ENCODE data around the gene ANO10. TPM values are rescaled to one million over a fixed set of nuclear protein-coding genes. Genes with fewer than 3 reads are reported as not detected.
"Not testable (repeated sequence)": the region's sequence is repeated elsewhere in the genome, so short reads cannot be mapped to it uniquely, and the experiment has no call there.

Gene ANO10
- total and polyA plus RNA-seq, 2 donors (not counting 3 experiments of a cell fraction or from before 2014, with no cell fraction given): 28.4 to 45.8 TPM

DNA sequence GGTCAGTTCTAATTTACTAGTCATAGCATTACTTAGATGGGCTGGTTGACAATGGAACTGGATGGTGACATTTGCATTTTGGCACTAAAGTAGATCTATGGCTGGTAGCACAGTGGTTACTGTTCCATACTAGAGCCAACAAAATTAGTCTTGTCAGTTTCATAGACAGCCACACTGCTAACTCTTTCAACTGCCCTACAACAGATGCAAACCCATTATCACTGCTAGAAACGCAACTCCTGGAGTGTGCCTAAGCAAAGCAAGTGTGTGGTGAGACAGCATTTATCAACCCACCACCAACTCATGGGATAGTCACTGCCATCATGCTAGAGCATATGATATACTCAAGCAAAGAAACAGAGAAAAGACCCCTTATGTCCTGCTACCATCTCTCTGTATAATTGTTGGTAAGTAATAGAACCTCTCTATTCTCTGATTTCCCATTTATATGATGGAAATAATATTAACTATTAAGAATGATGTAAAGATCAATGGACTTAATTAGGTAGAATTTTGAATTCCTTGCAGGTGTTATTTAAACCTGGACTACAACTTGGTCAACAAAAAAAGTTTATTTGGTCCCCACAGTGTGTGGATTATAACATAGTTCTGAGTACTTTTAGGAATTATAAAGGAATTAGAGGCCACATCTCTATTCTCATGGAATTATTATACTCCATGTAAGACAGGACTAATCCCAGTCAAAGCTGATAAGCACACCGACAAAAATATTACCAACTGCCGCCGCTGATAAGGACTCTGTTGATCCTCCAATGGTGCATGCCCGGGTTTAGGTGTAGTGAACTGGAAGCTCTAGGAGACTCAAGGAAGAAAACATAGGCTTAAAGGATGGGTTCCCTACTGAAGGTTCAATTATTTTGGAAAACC is 49.1 kb upstream of the ANO10 start:
- H2AFZ ChIP-seq (ENCODE audit: low read depth, low read length): no peak overlapping the region
- TF ChIP-seq, protein P1, sequence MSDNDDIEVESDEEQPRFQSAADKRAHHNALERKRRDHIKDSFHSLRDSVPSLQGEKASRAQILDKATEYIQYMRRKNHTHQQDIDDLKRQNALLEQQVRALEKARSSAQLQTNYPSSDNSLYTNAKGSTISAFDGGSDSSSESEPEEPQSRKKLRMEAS (IDR thresholded peaks at IDR 0.05; ENCODE audit: insufficient read depth, insufficient read length): no peak
- TF ChIP-seq EZH2 (IDR thresholded peaks at IDR 0.05; ENCODE audit: borderline replicate concordance, low read depth, low read length, severe bottlenecking) (no peak), POLR2AphosphoS5 (IDR thresholded peaks at IDR 0.05; ENCODE audit: insufficient read depth, low read depth, low read length) (no peak), MYC (IDR thresholded peaks at IDR 0.05; ENCODE audit: low read depth, low read length) (no peak), POLR2A (IDR thresholded peaks at IDR 0.05; ENCODE audit: low read depth, low read length) (no peak), JUN (IDR thresholded peaks at IDR 0.05; ENCODE audit: borderline replicate concordance, insufficient read depth, insufficient read length, low read depth) (no peak), GATA2 (IDR thresholded peaks at IDR 0.05; ENCODE audit: insufficient read depth, insufficient read length, low read depth, low read length) (no peak), FOS (IDR thresholded peaks at IDR 0.05; ENCODE audit: borderline replicate concordance, insufficient read depth, low read length) (no peak)
- TF ChIP-seq, protein P2, sequence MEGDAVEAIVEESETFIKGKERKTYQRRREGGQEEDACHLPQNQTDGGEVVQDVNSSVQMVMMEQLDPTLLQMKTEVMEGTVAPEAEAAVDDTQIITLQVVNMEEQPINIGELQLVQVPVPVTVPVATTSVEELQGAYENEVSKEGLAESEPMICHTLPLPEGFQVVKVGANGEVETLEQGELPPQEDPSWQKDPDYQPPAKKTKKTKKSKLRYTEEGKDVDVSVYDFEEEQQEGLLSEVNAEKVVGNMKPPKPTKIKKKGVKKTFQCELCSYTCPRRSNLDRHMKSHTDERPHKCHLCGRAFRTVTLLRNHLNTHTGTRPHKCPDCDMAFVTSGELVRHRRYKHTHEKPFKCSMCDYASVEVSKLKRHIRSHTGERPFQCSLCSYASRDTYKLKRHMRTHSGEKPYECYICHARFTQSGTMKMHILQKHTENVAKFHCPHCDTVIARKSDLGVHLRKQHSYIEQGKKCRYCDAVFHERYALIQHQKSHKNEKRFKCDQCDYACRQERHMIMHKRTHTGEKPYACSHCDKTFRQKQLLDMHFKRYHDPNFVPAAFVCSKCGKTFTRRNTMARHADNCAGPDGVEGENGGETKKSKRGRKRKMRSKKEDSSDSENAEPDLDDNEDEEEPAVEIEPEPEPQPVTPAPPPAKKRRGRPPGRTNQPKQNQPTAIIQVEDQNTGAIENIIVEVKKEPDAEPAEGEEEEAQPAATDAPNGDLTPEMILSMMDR (IDR thresholded peaks at IDR 0.05; ENCODE audit: extremely low read depth in 1 of 2, insufficient read depth in 1 of 2, low read depth in 1 of 2, low read length in 2 of 2): no peak
- dilution Hi-C loops (cut with MboI; ENCODE audit: extremely low pct_ligation_motif_present, low sequenced_read_pairs) (no loop called here), intact Hi-C loops (cut with micrococcal nuclease) (no loop called here)
- H3K4me3 ChIP-seq (replicated peaks in 1 of 3; ENCODE audit: insufficient read depth in 1 of 3, low read depth in 1 of 3, low read length in 3 of 3): no peak overlapping the region
- H4K20me1 ChIP-seq (replicated peaks; ENCODE audit: control insufficient read depth, extremely low read depth, insufficient read depth, low read length): no peaks in the 10 kb centered on the region
- no peaks in the 10 kb centered on the region for H3K9me3 ChIP-seq (replicated peaks; ENCODE audit: control insufficient read depth, insufficient read depth, low read length)
- H3K4me2 ChIP-seq (ENCODE audit: insufficient read depth, low read length): no peak overlapping the region
- FAIRE-seq: no peak
- H3K36me3 ChIP-seq (ENCODE audit: control insufficient read depth in 2 of 2, extremely low read depth in 1 of 2, insufficient read depth in 2 of 2, low read length in 2 of 2): no peaks in the 10 kb centered on the region
- H3K4me1 ChIP-seq (ENCODE audit: control insufficient read depth, extremely low read depth, insufficient read depth, low read length): no peaks in the 10 kb centered on the region
- no peak overlapping the region for H3K27ac ChIP-seq (ENCODE audit: insufficient read depth, low read depth, low read length)
- no TSS peak for BruUV-seq (replicated peaks)
- POLR2A ChIA-PET: no interaction called here
- no peak for DNase-seq (ENCODE audit: low read depth, low spot score)
- no peak overlapping the region for H3K9ac ChIP-seq (replicated peaks; ENCODE audit: extremely low read depth, insufficient read depth, low read length)
- CTCF ChIA-PET: no interaction called here
- no peaks in the 10 kb centered on the region for H3K27me3 ChIP-seq (ENCODE audit: control insufficient read depth in 2 of 2, insufficient read depth in 2 of 2, low read length in 2 of 2)
- H3K79me2 ChIP-seq (ENCODE audit: control insufficient read depth, insufficient read depth, low read length): no peaks in the 10 kb centered on the region
- no peaks in the 10 kb centered on the region for H3K9me1 ChIP-seq (replicated peaks; ENCODE audit: control insufficient read depth, extremely low read depth, insufficient read depth, low read length)

DNA sequence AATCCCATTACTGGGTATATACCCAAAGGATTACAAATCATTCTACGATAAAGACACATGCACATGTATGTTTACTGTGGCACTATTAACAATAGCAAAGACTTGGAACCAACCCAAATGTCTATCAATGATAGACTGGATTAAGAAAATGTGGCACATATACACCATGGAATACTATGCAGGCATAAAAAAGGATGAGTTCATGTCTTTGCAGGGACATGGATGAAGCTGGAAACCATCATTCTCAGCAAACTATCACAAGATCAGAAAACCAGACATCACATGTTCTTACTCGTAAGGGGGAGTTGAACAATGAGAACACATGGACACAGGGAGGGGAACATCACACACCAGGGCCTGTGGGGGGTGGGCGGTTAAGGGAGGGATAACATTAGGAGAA is 43.2 kb upstream of the ANO10 start:
- CTCF ChIA-PET; H3K79me2 ChIP-seq (ENCODE audit: control insufficient read depth, insufficient read depth, low read length); H3K27ac ChIP-seq (ENCODE audit: insufficient read depth, low read depth, low read length); H2AFZ ChIP-seq (ENCODE audit: low read depth, low read length); H3K9me3 ChIP-seq (replicated peaks; ENCODE audit: control insufficient read depth, insufficient read depth, low read length); H3K4me3 ChIP-seq (replicated peaks in 1 of 3; ENCODE audit: insufficient read depth in 1 of 3, low read depth in 1 of 3, low read length in 3 of 3); BruUV-seq (replicated peaks); dilution Hi-C loops (cut with MboI; ENCODE audit: extremely low pct_ligation_motif_present, low sequenced_read_pairs); H4K20me1 ChIP-seq (replicated peaks; ENCODE audit: control insufficient read depth, extremely low read depth, insufficient read depth, low read length); intact Hi-C loops (cut with micrococcal nuclease); H3K4me1 ChIP-seq (ENCODE audit: control insufficient read depth, extremely low read depth, insufficient read depth, low read length); FAIRE-seq; DNase-seq (ENCODE audit: low read depth, low spot score); H3K9me1 ChIP-seq (replicated peaks; ENCODE audit: control insufficient read depth, extremely low read depth, insufficient read depth, low read length); POLR2A ChIA-PET; H3K27me3 ChIP-seq (ENCODE audit: control insufficient read depth in 2 of 2, insufficient read depth in 2 of 2, low read length in 2 of 2); H3K36me3 ChIP-seq (ENCODE audit: control insufficient read depth in 2 of 2, extremely low read depth in 1 of 2, insufficient read depth in 2 of 2, low read length in 2 of 2); H3K9ac ChIP-seq (replicated peaks; ENCODE audit: extremely low read depth, insufficient read depth, low read length); H3K4me2 ChIP-seq (ENCODE audit: insufficient read depth, low read length): not testable (repeated sequence)
